ENCODE measurements around the gene BMS1.
"Not testable (repeated sequence)": the region's sequence is repeated elsewhere in the genome, so short reads cannot be mapped to it uniquely, and the experiment has no call there.

The BMS1 gene

GRCh38 chr10:42782446-42783180 lies at the start of gene BMS1:
Gene BMS1, plus strand, starts transcription at chr10:42782795. Its CDS starts 1,600 bp downstream, at chr10:42784395.
- peak; percentile 85 to 86 for DNase-seq

GRCh38 chr10:42734536-42734935 lies 48.1 kb upstream of the BMS1 start:
- DNase-seq, result no peak

GRCh38 chr10:42738679-42739078 lies 43.9 kb upstream of the BMS1 start:
- DNase-seq, result no peak

- DNase-seq, result not testable (repeated sequence)
Observed at GRCh38 chr10:42741536-42741935, 41.1 kb upstream of the BMS1 start.

- DNase-seq, result no peak
Observed at GRCh38 chr10:42743697-42744096, 38.9 kb upstream of the BMS1 start.

- DNase-seq, result no peak
Observed at GRCh38 chr10:42744134-42744701, 38.4 kb upstream of the BMS1 start.

- DNase-seq, result peak; percentile 57 to 71
Observed at GRCh38 chr10:42753126-42753506, 29.5 kb upstream of the BMS1 start.

- DNase-seq, result no peak
Observed at GRCh38 chr10:42753507-42754154, 29.0 kb upstream of the BMS1 start.

GRCh38 chr10:42754155-42755027 lies 28.2 kb upstream of the BMS1 start:
- DNase-seq, result peak in 1 of 2 donors; percentile 17

- DNase-seq, result no peak
Observed at GRCh38 chr10:42755028-42755451, 27.6 kb upstream of the BMS1 start.

GRCh38 chr10:42755556-42756093 lies 27.0 kb upstream of the BMS1 start:
- no peak for DNase-seq

- DNase-seq, result no peak
Observed at GRCh38 chr10:42767906-42768305, 14.7 kb upstream of the BMS1 start.

- DNase-seq, result no peak
Observed at GRCh38 chr10:42768581-42769152, 13.9 kb upstream of the BMS1 start.

GRCh38 chr10:42769173-42769572 lies 13.4 kb upstream of the BMS1 start:
- DNase-seq, result no peak

- DNase-seq, result no peak
Observed at GRCh38 chr10:42769673-42770072, 12.9 kb upstream of the BMS1 start.

- DNase-seq, result no peak
Observed at GRCh38 chr10:42776681-42777080, 5.9 kb upstream of the BMS1 start.

GRCh38 chr10:42780456-42780855 lies 2.1 kb upstream of the BMS1 start:
- DNase-seq, result no peak

GRCh38 chr10:42781893-42782445 lies 626 bp upstream of the BMS1 start:
- DNase-seq, result no peak

- peak; percentile 25 to 42 for DNase-seq
Observed at GRCh38 chr10:42783181-42783549, 570 bp downstream of the BMS1 start.

- DNase-seq, result no peak
Observed at GRCh38 chr10:42785759-42786158, 3.2 kb downstream of the BMS1 start.

GRCh38 chr10:42790835-42791234 lies 8.2 kb downstream of the BMS1 start:
- DNase-seq, result no peak

GRCh38 chr10:42795701-42796100 lies 13.1 kb downstream of the BMS1 start:
- DNase-seq, result no peak

Data from activated CD4-positive, alpha-beta T cell treated with anti-CD3 and anti-CD28 coated beads for 4 hours (primary cell).